ENCODE measurements around the gene FAM181A. TPM values are rescaled to one million over a fixed set of nuclear protein-coding genes. Genes with fewer than 3 reads are reported as not detected.

The FAM181A gene
- total RNA-seq, 1 donor from 2014 or later = not detected

- Mint-ChIP-seq H3K36me3 (no peaks in the 10 kb centered on the region), H3K27me3 (ENCODE audit: insufficient read depth, low read depth) (peaks cover 10% of the 10 kb centered on the region), H3K27ac (no peak overlapping the region), H3K4me3 (no peak overlapping the region), H3K4me1 (peaks cover 14% of the 10 kb centered on the region), H3K9me3 (no peaks in the 10 kb centered on the region)
- Histone ChIP-seq H3K9ac (no peak overlapping the region), H3K79me2 (ENCODE audit: low read depth) (no peaks in the 10 kb centered on the region), H3K27ac (no peak overlapping the region), H3K9me3 (ENCODE audit: low read depth) (no peaks in the 10 kb centered on the region), H3K4me1 (peaks cover 12% of the 10 kb centered on the region), H2AFZ (replicated peaks) (no peak overlapping the region), H3K4me2 (no peak overlapping the region), H3K4me3 (no peak overlapping the region), H3F3A (ENCODE audit: low read depth) (no peaks in the 10 kb centered on the region), H4K20me1 (ENCODE audit: low read depth) (no peaks in the 10 kb centered on the region), H3K27me3 (no peaks in the 10 kb centered on the region), H3K36me3 (no peaks in the 10 kb centered on the region)
- no peak for DNase-seq (ENCODE audit: low spot score)
- TF ChIP-seq EZH2 (IDR thresholded peaks at IDR 0.05) = no peak
- TF ChIP-seq EZH2phosphoT487 (IDR thresholded peaks at IDR 0.05) = no peak
- no peak for TF ChIP-seq CTCF (IDR thresholded peaks at IDR 0.05)
Measured at GRCh38 chr14:93971635-93972027, 44.5 kb downstream of the FAM181A start.

GRCh38 chr14:93972618-93973205, 45.6 kb downstream of the FAM181A start:
- peaks cover 12% of the 10 kb centered on the region for H3K27me3 Mint-ChIP-seq (ENCODE audit: insufficient read depth, low read depth)
- no peaks in the 10 kb centered on the region for H3K9me3 ChIP-seq (ENCODE audit: low read depth)

GRCh38 chr14:93973607-93974006, 46.5 kb downstream of the FAM181A start:
- TF ChIP-seq CTCF (IDR thresholded peaks at IDR 0.05) = no peak
- no peak for TF ChIP-seq EZH2 (IDR thresholded peaks at IDR 0.05)
- TF ChIP-seq EZH2phosphoT487 (IDR thresholded peaks at IDR 0.05) = no peak
- H3K4me1 Mint-ChIP-seq = peaks cover 14% of the 10 kb centered on the region

More at GRCh38 chr14:93972618-93973205, 45.6 kb downstream of the FAM181A start:
- Mint-ChIP-seq H3K36me3 (no peaks in the 10 kb centered on the region), H3K27ac (no peak overlapping the region), H3K9me3 (no peaks in the 10 kb centered on the region), H3K4me3 (no peak overlapping the region), H3K4me1 (peaks cover 14% of the 10 kb centered on the region)
- Histone ChIP-seq H3K4me1 (peaks cover 12% of the 10 kb centered on the region), H3K4me3 (no peak overlapping the region), H3K27ac (no peak overlapping the region), H3K4me2 (no peak overlapping the region), H4K20me1 (ENCODE audit: low read depth) (no peaks in the 10 kb centered on the region), H3K36me3 (no peaks in the 10 kb centered on the region), H2AFZ (replicated peaks) (no peak overlapping the region), H3K27me3 (no peaks in the 10 kb centered on the region), H3K79me2 (ENCODE audit: low read depth) (no peaks in the 10 kb centered on the region), H3K9ac (no peak overlapping the region), H3F3A (ENCODE audit: low read depth) (no peaks in the 10 kb centered on the region)
- TF ChIP-seq EZH2phosphoT487 (IDR thresholded peaks at IDR 0.05) (no peak), CTCF (IDR thresholded peaks at IDR 0.05) (no peak), EZH2 (IDR thresholded peaks at IDR 0.05) (no peak)
- no peak for DNase-seq (ENCODE audit: low spot score)

More at GRCh38 chr14:93973607-93974006, 46.5 kb downstream of the FAM181A start:
- DNase-seq (ENCODE audit: low spot score) = no peak
- Mint-ChIP-seq H3K9me3 (no peaks in the 10 kb centered on the region), H3K4me3 (no peak overlapping the region), H3K36me3 (no peaks in the 10 kb centered on the region), H3K27me3 (ENCODE audit: insufficient read depth, low read depth) (peaks cover 12% of the 10 kb centered on the region), H3K27ac (no peak overlapping the region)
- Histone ChIP-seq H2AFZ (replicated peaks) (no peak overlapping the region), H3K79me2 (ENCODE audit: low read depth) (no peaks in the 10 kb centered on the region), H3K36me3 (no peaks in the 10 kb centered on the region), H3K27ac (no peak overlapping the region), H3F3A (ENCODE audit: low read depth) (no peaks in the 10 kb centered on the region), H3K9ac (no peak overlapping the region), H3K4me3 (no peak overlapping the region), H3K9me3 (ENCODE audit: low read depth) (no peaks in the 10 kb centered on the region), H4K20me1 (ENCODE audit: low read depth) (no peaks in the 10 kb centered on the region), H3K4me2 (no peak overlapping the region), H3K27me3 (no peaks in the 10 kb centered on the region), H3K4me1 (peaks cover 12% of the 10 kb centered on the region)
